NT2/D1 (cell line): ENCODE results near the gene DPF1.

Experiments
- DNase-seq: peaks from one replicate; pipeline ENCODE4 v3.0.0-alpha.2; 2011; ENCODE audit warnings: low read depth, low spot score
- H3K27me3 ChIP-seq: 2 replicates; pipeline ENCODE4 v1.6.0; 2011; ENCODE audit warnings: mild to moderate bottlenecking; ENCODE audit not compliant: insufficient read length, insufficient read depth
- H3K36me3 ChIP-seq: 2 replicates; pipeline ENCODE4 v1.6.1; 2011; ENCODE audit warnings: mild to moderate bottlenecking, low read length, mixed read lengths; ENCODE audit not compliant: insufficient read depth, insufficient read length
- H3K4me1 ChIP-seq: 2 replicates; pipeline ENCODE4 v1.5.1; 2011; ENCODE audit not compliant: insufficient read depth, insufficient read length
- H3K4me3 ChIP-seq: 2 replicates; pipeline ENCODE4 v1.5.1; 2011; ENCODE audit warnings: low read depth; ENCODE audit not compliant: insufficient read length
- H3K9ac ChIP-seq: 2 replicates; pipeline ENCODE4 v1.6.0; 2011; ENCODE audit warnings: low read depth; ENCODE audit not compliant: insufficient read length
- H3K9me3 ChIP-seq: 2 replicates; pipeline ENCODE4 v1.5.1; 2011; ENCODE audit warnings: mild to moderate bottlenecking, low read length; ENCODE audit not compliant: insufficient read depth
- SUZ12 ChIP-seq: IDR thresholded peaks from 2 replicates; pipeline ENCODE4 v1.6.1; 2011; ENCODE audit not compliant: insufficient read length, insufficient read depth; ENCODE audit errors: extremely low read depth
- YY1 ChIP-seq: IDR thresholded peaks from 2 replicates; pipeline ENCODE4 v1.6.1; 2011; ENCODE audit not compliant: insufficient read length, insufficient read depth
- ZNF274 ChIP-seq: IDR thresholded peaks from 2 replicates; pipeline ENCODE4 v1.6.1; 2011; ENCODE audit warnings: mild to moderate bottlenecking, low read depth, low read length

Gene DPF1

DNA sequence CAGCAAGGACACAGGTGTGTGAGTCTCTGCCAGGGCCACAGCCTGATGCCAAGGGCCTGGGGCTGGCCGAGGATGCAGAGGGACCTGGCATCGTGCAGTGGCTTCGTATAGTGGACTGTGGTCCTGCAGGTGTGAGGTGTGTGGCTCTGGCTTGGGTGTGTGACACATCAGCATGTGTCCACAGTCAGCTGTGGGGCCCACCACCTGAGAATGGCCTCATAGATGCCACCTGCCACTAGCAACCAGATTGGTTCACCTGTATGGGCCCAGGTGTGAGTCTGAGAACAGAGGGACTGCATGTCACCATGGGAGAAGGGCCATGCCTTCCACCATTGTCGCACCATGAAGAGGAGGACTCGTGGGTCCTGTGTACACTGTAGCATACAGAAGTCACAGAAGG lies 29.8 kb upstream of the DPF1 start:
- Histone ChIP-seq H3K27me3 (peaks cover 4% of the 10 kb centered on the region), H3K9me3 (no peaks in the 10 kb centered on the region), H3K9ac (no peak overlapping the region), H3K36me3 (peaks cover 17% of the 10 kb centered on the region), H3K4me1 (peaks cover 24% of the 10 kb centered on the region), H3K4me3 (no peak overlapping the region)
- TF ChIP-seq YY1 (no peak), ZNF274 (no peak), SUZ12 (no peak)
- DNase-seq = no peak

DNA sequence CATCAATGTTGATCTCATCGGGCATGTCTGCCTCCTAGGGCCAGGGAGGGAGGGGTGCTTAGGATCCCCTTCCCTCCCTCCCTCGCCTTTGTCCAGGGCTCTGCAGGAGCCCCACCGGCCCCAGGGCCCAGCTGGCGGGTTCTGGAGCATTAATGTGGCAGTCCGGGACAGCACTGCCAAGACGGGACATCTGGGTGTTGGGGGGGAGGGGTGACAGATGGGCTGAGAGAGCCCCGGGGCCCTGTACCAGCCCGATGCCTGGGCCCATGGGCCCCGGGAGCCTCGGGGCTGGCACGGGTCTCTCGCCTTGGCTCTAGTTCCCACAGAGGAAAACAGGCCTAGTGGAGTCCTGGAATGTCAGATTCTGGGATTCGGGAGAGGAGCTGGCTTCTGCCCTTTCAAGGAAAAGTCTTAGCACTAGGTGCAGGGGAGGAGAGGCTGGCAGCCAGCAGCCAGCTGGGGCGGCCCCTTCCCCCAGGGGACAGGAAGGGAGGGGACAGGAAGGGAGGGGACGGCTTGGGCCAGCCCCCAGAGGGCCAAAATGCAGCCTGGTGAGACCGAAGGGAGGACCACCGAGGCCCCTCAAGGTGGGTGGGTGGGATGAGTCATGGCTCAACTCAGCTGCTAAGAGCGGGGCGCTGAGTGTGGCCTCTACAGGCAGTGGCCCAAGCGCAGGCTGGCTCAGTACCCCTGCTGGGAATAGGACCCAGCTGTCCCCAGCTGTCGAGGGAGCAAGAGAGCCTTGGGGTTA lies 29.1 kb upstream of the DPF1 start:
- Histone ChIP-seq H3K9ac (no peak overlapping the region), H3K27me3 (peaks cover 4% of the 10 kb centered on the region), H3K9me3 (no peaks in the 10 kb centered on the region), H3K4me1 (peaks cover 24% of the 10 kb centered on the region), H3K4me3 (no peak overlapping the region), H3K36me3 (peaks cover 17% of the 10 kb centered on the region)
- DNase-seq = no peak
- TF ChIP-seq YY1 = no peak
- no peak for TF ChIP-seq SUZ12
- TF ChIP-seq ZNF274 = no peak

DNA sequence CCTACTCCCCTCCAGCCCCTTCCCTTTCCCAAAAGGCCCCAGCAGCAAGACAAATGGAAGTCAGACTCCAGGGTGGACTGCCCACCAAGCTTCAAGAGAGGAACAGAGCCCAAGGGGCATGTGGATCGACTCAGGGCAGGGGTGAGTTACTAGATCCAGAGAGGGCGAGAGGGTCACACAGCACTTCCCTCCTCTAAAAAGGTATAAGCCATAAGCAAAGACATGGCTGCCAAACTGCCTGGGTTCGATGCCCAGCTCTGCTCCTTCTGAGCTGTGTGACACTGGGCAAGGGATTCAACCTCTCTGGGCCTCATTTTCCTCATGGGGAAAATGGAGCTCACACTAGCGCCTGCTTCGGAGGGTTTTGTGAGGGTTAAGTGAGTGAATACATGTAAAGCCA lies 28.4 kb upstream of the DPF1 start:
- H3K4me3 ChIP-seq = no peak overlapping the region

DNA sequence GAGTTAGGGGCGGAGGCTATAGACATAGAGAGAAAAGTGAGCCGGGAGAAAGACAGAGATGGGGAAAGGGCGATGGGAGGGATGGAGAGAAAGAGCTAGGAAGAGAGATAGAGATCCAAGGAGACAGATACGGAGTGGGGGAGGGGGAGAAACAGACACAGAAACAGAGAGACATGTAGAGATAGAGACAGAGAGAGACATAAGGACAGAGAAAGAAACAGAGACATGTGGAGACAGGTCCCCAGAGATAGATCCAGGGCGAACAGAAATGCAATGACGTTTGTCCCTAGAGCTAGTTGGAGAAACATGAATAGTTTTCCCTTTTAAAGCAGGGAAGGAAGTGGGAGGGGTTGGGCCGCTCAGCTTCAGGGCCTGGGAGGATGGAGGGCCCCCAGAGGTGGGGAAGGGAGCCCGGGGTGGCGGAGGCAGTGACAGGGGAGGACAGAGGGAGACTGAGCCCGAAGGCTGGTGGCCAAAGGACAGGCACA lies 27.6 kb upstream of the DPF1 start:
- H3K36me3 ChIP-seq = peaks cover 17% of the 10 kb centered on the region
- DNase-seq = no peak
- H3K9me3 ChIP-seq = no peaks in the 10 kb centered on the region
- H3K27me3 ChIP-seq = no peaks in the 10 kb centered on the region
- H3K4me3 ChIP-seq = no peak overlapping the region
- no peak overlapping the region for H3K9ac ChIP-seq
- H3K4me1 ChIP-seq = peaks cover 24% of the 10 kb centered on the region
- no peak for TF ChIP-seq SUZ12
- TF ChIP-seq ZNF274 = no peak
- TF ChIP-seq YY1 = no peak

More for the DNA sequence above, 28.4 kb upstream of the DPF1 start:
- H3K27me3 ChIP-seq = peaks cover 4% of the 10 kb centered on the region
- peaks cover 17% of the 10 kb centered on the region for H3K36me3 ChIP-seq
- H3K4me1 ChIP-seq = peaks cover 24% of the 10 kb centered on the region
- TF ChIP-seq SUZ12 = no peak
- no peak for TF ChIP-seq YY1
- TF ChIP-seq ZNF274 = no peak
- DNase-seq = no peak
- no peaks in the 10 kb centered on the region for H3K9me3 ChIP-seq
- peak overlapping the region; percentile 50 for H3K9ac ChIP-seq

DNA sequence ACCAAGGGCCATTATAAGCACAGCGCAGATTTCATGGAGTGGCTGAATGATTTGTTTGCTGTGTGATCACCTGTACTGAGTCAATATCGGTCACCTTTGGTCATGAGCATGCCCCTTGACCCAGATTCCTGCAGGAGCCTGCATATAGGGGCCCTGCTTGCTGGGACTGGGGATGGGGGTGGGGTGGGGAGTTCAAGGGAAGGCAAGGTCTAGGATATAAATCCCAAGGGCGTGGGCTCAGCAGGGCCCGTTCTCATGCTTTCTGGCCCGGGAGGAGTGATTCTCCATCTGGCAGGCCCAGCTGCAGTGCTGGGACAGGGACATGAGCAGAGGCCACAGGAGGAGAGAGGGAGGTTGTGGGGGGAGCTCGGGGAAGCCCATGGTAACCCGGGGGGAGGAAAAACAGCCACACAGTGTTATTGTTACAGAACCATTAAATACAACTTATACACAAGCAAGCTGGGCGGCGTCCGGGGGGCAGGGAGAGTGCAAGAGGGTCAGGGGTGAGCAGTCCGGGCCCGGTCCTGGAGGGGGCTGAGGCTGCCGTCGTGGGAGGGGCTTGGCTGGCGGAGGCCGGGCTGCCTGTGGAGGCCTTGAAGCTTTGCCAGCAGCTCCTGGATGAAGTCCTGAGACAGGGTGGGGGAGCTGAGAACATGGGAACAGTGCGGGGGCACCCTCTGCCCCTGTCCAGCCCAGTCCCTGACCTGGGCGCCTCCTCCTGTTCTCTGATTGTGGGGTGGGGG lies 27.0 kb upstream of the DPF1 start:
- Histone ChIP-seq H3K4me1 (peaks cover 24% of the 10 kb centered on the region), H3K9ac (peak overlapping the region; percentile 32)

DNA sequence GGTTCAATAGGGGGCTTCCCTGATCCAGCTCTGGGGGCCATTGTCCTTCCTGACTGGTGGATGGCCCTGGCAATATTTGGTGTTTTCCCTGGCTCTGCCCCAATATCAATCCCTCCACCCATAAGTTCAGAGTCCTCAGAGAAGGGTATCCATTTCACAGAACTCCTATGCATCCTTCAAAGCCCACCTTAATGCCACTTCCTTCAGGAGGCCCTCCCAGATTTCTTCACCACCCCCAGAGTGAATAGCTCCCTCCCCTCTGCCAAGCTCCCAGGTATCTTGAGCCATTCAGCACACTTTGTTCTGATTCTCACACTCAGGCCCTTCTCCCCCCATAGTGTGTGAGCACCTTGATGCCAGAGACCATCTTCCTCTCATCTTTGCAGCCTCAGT lies 26.4 kb upstream of the DPF1 start:
- Histone ChIP-seq H3K9me3 (no peaks in the 10 kb centered on the region), H3K4me1 (peaks cover 20% of the 10 kb centered on the region), H3K36me3 (peaks cover 17% of the 10 kb centered on the region), H3K27me3 (no peaks in the 10 kb centered on the region), H3K9ac (no peak overlapping the region), H3K4me3 (no peak overlapping the region)
- TF ChIP-seq YY1 = no peak
- no peak for TF ChIP-seq SUZ12
- no peak for TF ChIP-seq ZNF274
- no peak for DNase-seq

More for the DNA sequence above, 27.0 kb upstream of the DPF1 start:
- no peaks in the 10 kb centered on the region for H3K27me3 ChIP-seq
- DNase-seq = no peak
- TF ChIP-seq SUZ12 = no peak
- TF ChIP-seq ZNF274 = no peak
- no peak for TF ChIP-seq YY1
- no peaks in the 10 kb centered on the region for H3K9me3 ChIP-seq
- peaks cover 17% of the 10 kb centered on the region for H3K36me3 ChIP-seq
- no peak overlapping the region for H3K4me3 ChIP-seq

DNA sequence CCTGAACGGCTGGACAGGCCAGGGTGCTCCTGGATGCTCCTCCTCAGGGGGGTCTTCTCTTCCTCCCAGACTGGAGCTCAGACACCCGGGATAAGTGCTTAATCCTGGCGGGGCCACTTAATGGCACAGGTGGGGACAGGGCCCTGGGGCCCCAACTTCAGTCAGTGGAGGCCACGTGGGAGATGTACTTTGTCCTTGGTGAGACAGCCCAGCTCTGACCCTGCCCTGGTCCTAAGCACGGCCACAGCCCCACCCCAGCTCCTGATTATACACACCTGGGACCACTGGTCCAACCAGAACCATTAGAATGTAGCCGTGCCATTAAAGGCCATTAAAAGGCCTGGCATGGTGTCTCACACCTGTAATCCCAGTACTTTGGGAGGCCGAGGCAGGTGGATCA lies 24.4 kb upstream of the DPF1 start:
- Histone ChIP-seq H3K4me1 (peaks cover 12% of the 10 kb centered on the region), H3K27me3 (peaks cover 4% of the 10 kb centered on the region)
- no peak for DNase-seq

More for the DNA sequence above, 24.4 kb upstream of the DPF1 start:
- TF ChIP-seq YY1 (no peak), ZNF274 (no peak), SUZ12 (no peak)
- Histone ChIP-seq H3K9me3 (no peaks in the 10 kb centered on the region), H3K4me3 (no peak overlapping the region), H3K36me3 (peaks cover 10% of the 10 kb centered on the region), H3K9ac (no peak overlapping the region)
